GM18868 (cell line): Measurements from ENCODE around the gene SLC1A5.

Experiments used
- ATAC-seq: cut with Tn5 transposase; IDR thresholded peaks from one replicate; pipeline ENCODE4 v1.9.1; 2021; ENCODE audit warnings: mild to moderate bottlenecking, moderate library complexity; ENCODE audit not compliant: unreplicated experiment

Gene SLC1A5

DNA sequence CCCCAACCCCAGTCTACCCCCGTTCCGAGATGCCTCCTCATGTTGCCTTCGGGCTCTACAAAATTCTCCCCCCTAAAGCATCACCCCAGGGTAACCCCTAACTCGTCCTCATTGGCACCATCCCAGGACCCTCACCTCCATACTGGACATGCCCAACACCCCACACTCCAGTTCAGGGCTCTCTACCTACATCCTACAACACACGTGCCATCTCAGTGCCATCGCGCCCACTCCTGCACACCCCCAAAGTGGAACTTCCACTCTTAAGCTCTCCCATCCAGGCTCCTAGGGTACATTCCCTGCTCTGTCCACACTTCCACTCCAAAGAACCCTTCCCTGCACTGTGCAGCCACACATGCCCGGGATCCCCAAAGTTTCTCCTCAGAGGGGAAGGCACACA is 43.4 kb downstream of the SLC1A5 start:
- ATAC-seq, result no peak

GRCh38 chr19:46744005-46744691 is 44.2 kb downstream of the SLC1A5 start:
- ATAC-seq, result no peak

DNA sequence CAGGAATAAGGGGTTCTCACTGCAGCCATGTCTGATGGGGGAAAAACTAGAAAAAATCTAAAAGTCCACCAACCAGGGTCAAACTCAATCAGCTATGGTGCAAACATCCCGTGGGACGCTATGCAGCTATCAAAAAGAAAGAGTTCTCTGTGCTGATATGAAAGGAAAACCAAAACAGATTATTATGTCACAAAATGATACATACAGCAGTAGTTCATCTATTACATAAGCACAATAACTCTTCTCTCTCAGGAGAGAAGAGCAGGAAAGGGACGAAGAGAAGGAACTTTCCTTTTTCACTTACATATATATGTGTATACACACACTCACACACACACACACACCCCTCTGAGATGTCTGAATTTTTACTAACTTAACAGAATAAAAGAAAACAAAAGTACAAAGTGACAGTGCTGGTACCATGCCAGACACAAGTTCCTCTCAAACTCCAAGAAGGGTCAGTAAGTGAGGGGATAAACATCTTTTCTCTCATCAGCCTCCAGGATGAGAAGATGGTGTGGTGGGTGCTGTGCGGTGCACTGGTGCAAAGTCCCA is 45.4 kb downstream of the SLC1A5 start:
- no peak for ATAC-seq

DNA sequence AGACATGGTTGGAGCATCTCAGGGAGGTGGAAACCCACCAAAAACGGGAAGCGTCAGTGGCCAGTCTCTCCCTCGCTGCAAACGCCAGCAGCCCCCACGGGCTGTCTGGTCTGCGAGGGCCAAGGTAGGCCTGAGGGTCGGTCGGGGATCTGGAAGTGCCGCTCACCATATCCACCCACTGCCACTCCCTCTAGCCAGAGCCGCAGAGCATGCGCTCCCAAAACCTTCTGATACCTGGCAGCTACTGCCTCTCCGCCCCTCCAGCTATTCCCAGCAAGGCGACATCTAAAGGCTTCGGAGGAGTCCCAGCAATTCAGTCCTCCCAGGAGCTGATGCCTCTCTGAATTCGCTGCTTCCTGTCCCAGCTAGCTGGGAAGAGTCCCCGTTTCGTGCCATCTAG is 46.9 kb downstream of the SLC1A5 start:
- ATAC-seq, result no peak

- ATAC-seq, result no peak
Measured at GRCh38 chr19:46739290-46739771, 49.1 kb downstream of the SLC1A5 start.

DNA sequence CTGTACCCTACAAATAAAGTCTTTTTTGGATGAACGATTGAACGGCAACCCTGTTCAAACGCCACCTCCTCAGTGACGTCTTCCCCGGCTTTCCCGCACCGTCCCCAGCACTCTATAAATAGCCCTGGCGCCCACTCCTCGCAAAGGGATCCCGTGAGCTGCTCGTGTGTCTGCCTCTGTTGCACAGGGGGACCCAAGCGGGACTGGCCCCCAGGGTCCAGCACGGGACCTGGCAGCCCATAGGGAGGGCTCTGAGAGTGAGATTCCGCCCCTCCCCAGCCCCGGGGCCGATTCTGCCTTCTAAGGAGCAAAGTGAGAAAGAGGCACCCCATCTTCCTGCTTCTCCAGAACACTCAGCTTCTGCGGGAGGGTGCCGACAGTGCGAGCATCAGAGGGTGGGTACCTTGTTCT is 50.6 kb downstream of the SLC1A5 start:
- no peak for ATAC-seq

DNA sequence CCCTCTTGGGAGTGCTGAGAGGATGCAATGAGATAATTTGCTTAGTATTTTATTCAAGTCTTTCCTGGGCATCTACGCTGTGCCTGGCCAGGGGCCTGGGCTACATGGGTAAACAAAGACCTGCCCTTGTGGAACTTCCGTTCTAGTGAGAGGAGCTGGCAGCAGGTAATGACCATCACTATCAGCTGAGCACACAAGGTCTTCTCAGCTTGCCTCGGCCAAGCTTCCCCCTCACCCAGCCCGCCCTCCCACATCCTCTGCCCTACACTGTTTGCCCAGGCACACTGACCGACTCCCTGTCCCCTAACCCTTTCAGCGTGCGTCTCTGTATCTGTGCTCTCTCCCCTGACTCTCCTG is 51.1 kb downstream of the SLC1A5 start:
- no peak for ATAC-seq

- ATAC-seq, result no peak
Measured at GRCh38 chr19:46736531-46737297, 51.7 kb downstream of the SLC1A5 start.

- ATAC-seq, result no peak
Measured at GRCh38 chr19:46733690-46734292, 54.6 kb downstream of the SLC1A5 start.

- ATAC-seq, result no peak
Measured at GRCh38 chr19:46732966-46733689, 55.3 kb downstream of the SLC1A5 start.

- no peak for ATAC-seq
Measured at GRCh38 chr19:46732172-46732938, 56.0 kb downstream of the SLC1A5 start.

GRCh38 chr19:46731584-46731983 is 56.8 kb downstream of the SLC1A5 start:
- ATAC-seq, result no peak

- no peak for ATAC-seq
Measured at GRCh38 chr19:46731007-46731501, 57.3 kb downstream of the SLC1A5 start.

- ATAC-seq, result no peak
Measured at GRCh38 chr19:46730595-46730994, 57.8 kb downstream of the SLC1A5 start.

DNA sequence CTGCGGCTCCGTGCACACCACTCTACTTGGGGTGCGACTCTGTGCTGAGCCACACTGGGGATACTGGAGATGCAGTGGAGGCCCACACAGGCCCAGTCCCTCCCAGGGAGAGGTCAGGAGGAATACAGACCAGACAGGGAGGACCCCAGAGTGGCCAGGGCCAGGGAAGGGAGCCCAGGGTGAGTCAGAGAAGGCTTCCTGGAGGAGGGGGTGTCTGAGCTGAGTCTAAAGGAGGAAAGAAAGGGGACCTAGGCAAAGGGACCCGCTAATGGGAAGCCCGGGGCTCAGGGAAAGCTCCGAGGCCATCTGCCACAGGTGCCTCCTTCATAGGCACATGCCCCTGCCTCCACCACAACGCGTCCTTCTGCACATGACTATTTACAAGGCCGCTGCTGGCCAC is 58.2 kb downstream of the SLC1A5 start:
- no peak for ATAC-seq

DNA sequence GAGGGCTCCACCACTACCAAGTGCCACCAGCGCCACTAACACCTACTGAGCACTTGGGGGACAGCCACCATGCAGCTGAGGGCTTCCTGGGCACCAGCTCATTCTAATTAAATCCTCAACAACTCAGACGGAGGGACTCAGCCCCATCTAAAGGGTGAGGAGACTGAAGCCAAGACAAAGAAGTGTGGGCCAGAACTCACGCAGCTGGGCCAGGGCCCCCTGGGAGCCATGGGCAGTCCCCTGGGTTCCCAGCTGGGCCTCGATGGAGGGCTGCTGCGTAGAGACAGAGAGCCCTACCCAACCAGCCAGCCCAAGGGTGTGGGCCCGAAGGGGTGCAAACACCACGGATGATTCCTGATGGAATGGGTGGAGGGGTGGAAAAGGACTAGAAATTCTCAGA is 58.7 kb downstream of the SLC1A5 start:
- no peak for ATAC-seq

- ATAC-seq, result no peak
Measured at GRCh38 chr19:46728693-46729339, 59.6 kb downstream of the SLC1A5 start.

- ATAC-seq, result no peak
Measured at GRCh38 chr19:46728208-46728607, 60.2 kb downstream of the SLC1A5 start.

DNA sequence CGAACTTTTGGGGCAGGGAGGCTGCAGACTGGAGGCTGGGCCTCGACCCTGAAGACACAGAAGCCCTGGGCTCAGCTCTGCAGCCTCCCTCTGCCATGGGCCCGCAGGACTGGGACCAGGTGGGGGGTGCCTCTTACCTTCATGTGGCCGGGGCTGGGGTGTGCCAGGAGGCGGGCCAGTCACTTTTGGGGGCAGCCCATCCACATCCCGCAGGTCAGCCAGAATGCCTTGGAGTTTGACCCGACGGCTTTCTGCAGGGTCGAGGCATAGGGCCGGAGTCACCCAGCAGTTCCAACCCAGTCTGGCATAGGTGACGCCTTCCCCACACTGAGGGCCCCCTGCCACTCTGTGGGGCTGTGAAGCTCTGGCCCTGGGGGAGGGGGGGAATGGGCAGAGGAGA is 60.6 kb downstream of the SLC1A5 start:
- ATAC-seq, result no peak
